Liver (tissue), 9 donors: ENCODE data around the gene ADRA2B. TPM values are rescaled to one million over a fixed set of nuclear protein-coding genes. Genes with fewer than 3 reads are reported as not detected.

Experiments
- DNase-seq: peaks from one replicate; pipeline ENCODE4 v3.0.0-alpha.2; 2017; ENCODE audit warnings: low spot score
- H3K27ac ChIP-seq, 2 donors: one replicate each; pipeline ENCODE4 v1.7.0; 2013; ENCODE audit warnings: inconsistent platforms in 2 of 2, low read length in 2 of 2, control low read depth in 1 of 2, low read depth in 1 of 2, mild to moderate bottlenecking in 1 of 2
- H3K27me3 ChIP-seq, 4 donors: one replicate each; pipeline versions ENCODE4 v1.6.1 to v1.7.0; 2013; ENCODE audit warnings: low read length in 3 of 4, inconsistent platforms in 1 of 4, mild to moderate bottlenecking in 1 of 4, moderate library complexity in 1 of 4; ENCODE audit not compliant: control insufficient read depth in 4 of 4, insufficient read depth in 4 of 4
- H3K36me3 ChIP-seq, 4 donors: one replicate each; pipeline versions ENCODE4 v1.6.1 to v1.7.0; 2013; ENCODE audit warnings: low read length in 3 of 4, mild to moderate bottlenecking in 3 of 4, low read depth in 1 of 4, moderate library complexity in 1 of 4; ENCODE audit not compliant: control insufficient read depth in 4 of 4, insufficient read depth in 3 of 4
- H3K4me1 ChIP-seq, 4 donors: one replicate each; pipeline versions ENCODE4 v1.6.1 to v1.7.0; 2013; ENCODE audit warnings: low read length in 3 of 4, mild to moderate bottlenecking in 3 of 4, moderate library complexity in 1 of 4; ENCODE audit not compliant: control insufficient read depth in 4 of 4, insufficient read depth in 4 of 4
- H3K4me3 ChIP-seq, 3 donors: one replicate each; pipeline versions ENCODE4 v1.6.1 to v1.7.0; 2013; ENCODE audit warnings: low read length in 3 of 3, control low read depth in 1 of 3, low read depth in 1 of 3, mild to moderate bottlenecking in 1 of 3
- H3K9ac ChIP-seq, 2 donors: one replicate each; pipeline ENCODE4 v1.7.0; 2013; ENCODE audit warnings: low read length in 2 of 2, mild to moderate bottlenecking in 2 of 2, moderate library complexity in 2 of 2, control low read depth in 1 of 2, low read depth in 1 of 2
- H3K9me3 ChIP-seq, 4 donors: one replicate each; pipeline versions ENCODE4 v1.6.1 to v1.7.0; 2013; ENCODE audit warnings: low read length in 3 of 4; ENCODE audit not compliant: control insufficient read depth in 4 of 4
- EGR1 ChIP-seq, 2 donors: IDR thresholded peaks; 2 replicates each; pipeline ENCODE4 v1.6.1; 2016 to 2018; ENCODE audit warnings: antibody characterized with exemption in 2 of 2, low read depth in 2 of 2
- FOXA1 ChIP-seq: IDR thresholded peaks from 2 replicates; pipeline ENCODE4 v1.6.1; 2016; ENCODE audit warnings: antibody characterized with exemption
- FOXA2 ChIP-seq: IDR thresholded peaks from 2 replicates; pipeline ENCODE4 v1.6.1; 2016; ENCODE audit warnings: antibody characterized with exemption
- GABPA ChIP-seq, 2 donors: IDR thresholded peaks in 1 of 2; conservative IDR thresholded peaks in 1 of 2; 2 replicates each; pipeline ENCODE4 v1.6.1; 2016; ENCODE audit warnings: antibody characterized with exemption in 2 of 2, mild to moderate bottlenecking in 1 of 2, moderate library complexity in 1 of 2
- HNF4A ChIP-seq, 2 donors: conservative IDR thresholded peaks; 2 replicates each; pipeline ENCODE4 v1.6.1; 2016; ENCODE audit warnings: antibody characterized with exemption in 2 of 2, mild to moderate bottlenecking in 2 of 2
- HNF4G ChIP-seq: IDR thresholded peaks from 2 replicates; pipeline ENCODE4 v1.6.1; 2016; ENCODE audit warnings: antibody characterized with exemption
- JUND ChIP-seq, 2 donors: IDR thresholded peaks; 2 replicates each; pipeline ENCODE4 v1.6.1; 2016; ENCODE audit warnings: antibody characterized with exemption in 2 of 2
- NR2F2 ChIP-seq: IDR thresholded peaks from 2 replicates; pipeline ENCODE4 v1.6.1; 2016; ENCODE audit warnings: antibody characterized with exemption
- RAD21 ChIP-seq, 2 donors: IDR thresholded peaks; 2 replicates each; pipeline ENCODE4 v1.6.1; 2016; ENCODE audit warnings: antibody characterized with exemption in 2 of 2, mild to moderate bottlenecking in 2 of 2
- RXRA ChIP-seq, 2 donors: IDR thresholded peaks; 2 replicates each; pipeline ENCODE4 v1.6.1; 2017 to 2018; ENCODE audit warnings: antibody characterized with exemption in 2 of 2, mild to moderate bottlenecking in 1 of 2
- SP1 ChIP-seq: IDR thresholded peaks from 2 replicates; pipeline ENCODE4 v1.6.1; 2018; ENCODE audit warnings: antibody characterized with exemption, mild to moderate bottlenecking
- TAF1 ChIP-seq: conservative IDR thresholded peaks from 2 replicates; pipeline ENCODE4 v1.6.1; 2016; ENCODE audit warnings: antibody characterized with exemption, mild to moderate bottlenecking
- YY1 ChIP-seq: IDR thresholded peaks from 2 replicates; pipeline ENCODE4 v1.6.1; 2016; ENCODE audit warnings: antibody characterized with exemption, mild to moderate bottlenecking
- WGBS: extraction: QIAGEN DNeasy Blood & Tissue Kit; methylation state at CpG from one replicate; pipeline ENCODE4 v1.1.7; 2013; 5-methylcytosine and 5-hydroxymethylcytosine counted together
- polyA plus RNA-seq, 2 donors: library from polyadenylated mRNA; stranded (reverse) in 1 of 2; unstranded in 1 of 2; fragments of 200-250 nt in 1 of 2; fragments of >200 nt in 1 of 2; fragmentation: Nextera tagmentation in 1 of 2; extraction: Ambion mirVana in 1 of 2; gene quantifications; one replicate each; pipeline versions ENCODE4 v1.2.1 to v1.2.3, GENCODE V29; 2013 to 2015
- total RNA-seq, 2 donors: library from RNA; depleted of rRNA; stranded (reverse); fragments of >200 nt; gene quantifications; one replicate each; pipeline ENCODE4 v1.2.3, GENCODE V29; 2014
- TF ChIP-seq, protein P1 (sequence below): IDR thresholded peaks from 2 replicates; pipeline ENCODE4 v1.6.1; 2016; ENCODE audit warnings: antibody characterized with exemption
- TF ChIP-seq, protein P2 (sequence below): IDR thresholded peaks from 2 replicates; pipeline ENCODE4 v1.6.1; 2016; ENCODE audit warnings: antibody characterized with exemption, mild to moderate bottlenecking
- TF ChIP-seq, protein P3 (sequence below): IDR thresholded peaks from 2 replicates; pipeline ENCODE4 v1.6.1; 2016; ENCODE audit warnings: antibody characterized with exemption
- TF ChIP-seq, protein P4 (sequence below): IDR thresholded peaks from 2 replicates; pipeline ENCODE4 v1.6.1; 2016; ENCODE audit warnings: antibody characterized with exemption
- TF ChIP-seq, protein P5 (sequence below): fragments of 150-350 bp; IDR thresholded peaks from 2 replicates; pipeline ENCODE4 v1.5.1; 2017; ENCODE audit warnings: improper control_type of control experiment, low read depth, low read length; ENCODE audit not compliant: missing input control
- donor health status: healthy.
- donor health status: healthy.
- donor health status: healthy.
- donor health status: healthy.
- donor health status: healthy.

Gene ADRA2B
- total and polyA plus RNA-seq, 4 donors = 1.3 to 8.6 (median 3.0) TPM

DNA sequence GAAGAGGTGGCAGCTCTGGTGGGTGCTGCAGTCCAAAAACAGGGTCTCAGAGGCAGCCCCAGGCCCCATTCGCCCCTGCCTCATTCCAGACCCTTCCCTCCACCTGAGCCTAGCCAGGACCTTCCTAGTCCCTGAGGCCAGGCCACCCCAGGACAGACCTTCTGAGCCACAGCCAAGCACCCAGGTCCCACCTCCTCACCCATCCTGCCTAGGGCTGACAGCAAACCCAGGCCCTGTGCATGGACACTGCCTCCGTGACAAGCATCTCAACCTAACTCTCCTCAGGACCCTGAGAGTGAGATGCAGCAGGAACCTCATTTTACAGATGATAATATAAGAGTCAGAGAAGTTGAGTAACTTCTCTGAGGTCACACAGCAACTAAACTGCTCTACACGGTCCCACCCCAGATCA, 15.5 kb downstream of the ADRA2B start:
- 87% methylated on average over 3 of the region's 3 CpGs for WGBS
- H3K4me1 ChIP-seq = peaks cover 0 to 5% (median 2%) of the 10 kb centered on the region in 4 donors
- H3K9me3 ChIP-seq = peaks cover 0 to 10% (median 5%) of the 10 kb centered on the region in 4 donors
- TF ChIP-seq, protein P1, sequence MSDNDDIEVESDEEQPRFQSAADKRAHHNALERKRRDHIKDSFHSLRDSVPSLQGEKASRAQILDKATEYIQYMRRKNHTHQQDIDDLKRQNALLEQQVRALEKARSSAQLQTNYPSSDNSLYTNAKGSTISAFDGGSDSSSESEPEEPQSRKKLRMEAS = no peak
- TF ChIP-seq, protein P2, sequence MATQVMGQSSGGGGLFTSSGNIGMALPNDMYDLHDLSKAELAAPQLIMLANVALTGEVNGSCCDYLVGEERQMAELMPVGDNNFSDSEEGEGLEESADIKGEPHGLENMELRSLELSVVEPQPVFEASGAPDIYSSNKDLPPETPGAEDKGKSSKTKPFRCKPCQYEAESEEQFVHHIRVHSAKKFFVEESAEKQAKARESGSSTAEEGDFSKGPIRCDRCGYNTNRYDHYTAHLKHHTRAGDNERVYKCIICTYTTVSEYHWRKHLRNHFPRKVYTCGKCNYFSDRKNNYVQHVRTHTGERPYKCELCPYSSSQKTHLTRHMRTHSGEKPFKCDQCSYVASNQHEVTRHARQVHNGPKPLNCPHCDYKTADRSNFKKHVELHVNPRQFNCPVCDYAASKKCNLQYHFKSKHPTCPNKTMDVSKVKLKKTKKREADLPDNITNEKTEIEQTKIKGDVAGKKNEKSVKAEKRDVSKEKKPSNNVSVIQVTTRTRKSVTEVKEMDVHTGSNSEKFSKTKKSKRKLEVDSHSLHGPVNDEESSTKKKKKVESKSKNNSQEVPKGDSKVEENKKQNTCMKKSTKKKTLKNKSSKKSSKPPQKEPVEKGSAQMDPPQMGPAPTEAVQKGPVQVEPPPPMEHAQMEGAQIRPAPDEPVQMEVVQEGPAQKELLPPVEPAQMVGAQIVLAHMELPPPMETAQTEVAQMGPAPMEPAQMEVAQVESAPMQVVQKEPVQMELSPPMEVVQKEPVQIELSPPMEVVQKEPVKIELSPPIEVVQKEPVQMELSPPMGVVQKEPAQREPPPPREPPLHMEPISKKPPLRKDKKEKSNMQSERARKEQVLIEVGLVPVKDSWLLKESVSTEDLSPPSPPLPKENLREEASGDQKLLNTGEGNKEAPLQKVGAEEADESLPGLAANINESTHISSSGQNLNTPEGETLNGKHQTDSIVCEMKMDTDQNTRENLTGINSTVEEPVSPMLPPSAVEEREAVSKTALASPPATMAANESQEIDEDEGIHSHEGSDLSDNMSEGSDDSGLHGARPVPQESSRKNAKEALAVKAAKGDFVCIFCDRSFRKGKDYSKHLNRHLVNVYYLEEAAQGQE = no peak
- TF ChIP-seq FOXA1 = no peak
- TF ChIP-seq, protein P3, sequence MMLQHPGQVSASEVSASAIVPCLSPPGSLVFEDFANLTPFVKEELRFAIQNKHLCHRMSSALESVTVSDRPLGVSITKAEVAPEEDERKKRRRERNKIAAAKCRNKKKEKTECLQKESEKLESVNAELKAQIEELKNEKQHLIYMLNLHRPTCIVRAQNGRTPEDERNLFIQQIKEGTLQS = no peak
- no peak for TF ChIP-seq HNF4G
- TF ChIP-seq RAD21 (IDR thresholded peaks at IDR 0.05) = no peak
- TF ChIP-seq, protein P4, sequence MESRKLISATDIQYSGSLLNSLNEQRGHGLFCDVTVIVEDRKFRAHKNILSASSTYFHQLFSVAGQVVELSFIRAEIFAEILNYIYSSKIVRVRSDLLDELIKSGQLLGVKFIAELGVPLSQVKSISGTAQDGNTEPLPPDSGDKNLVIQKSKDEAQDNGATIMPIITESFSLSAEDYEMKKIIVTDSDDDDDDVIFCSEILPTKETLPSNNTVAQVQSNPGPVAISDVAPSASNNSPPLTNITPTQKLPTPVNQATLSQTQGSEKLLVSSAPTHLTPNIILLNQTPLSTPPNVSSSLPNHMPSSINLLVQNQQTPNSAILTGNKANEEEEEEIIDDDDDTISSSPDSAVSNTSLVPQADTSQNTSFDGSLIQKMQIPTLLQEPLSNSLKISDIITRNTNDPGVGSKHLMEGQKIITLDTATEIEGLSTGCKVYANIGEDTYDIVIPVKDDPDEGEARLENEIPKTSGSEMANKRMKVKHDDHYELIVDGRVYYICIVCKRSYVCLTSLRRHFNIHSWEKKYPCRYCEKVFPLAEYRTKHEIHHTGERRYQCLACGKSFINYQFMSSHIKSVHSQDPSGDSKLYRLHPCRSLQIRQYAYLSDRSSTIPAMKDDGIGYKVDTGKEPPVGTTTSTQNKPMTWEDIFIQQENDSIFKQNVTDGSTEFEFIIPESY = no peak
- TF ChIP-seq RXRA (IDR thresholded peaks at IDR 0.05) = no peak
- no peak for TF ChIP-seq HNF4A (conservative IDR thresholded peaks at IDR 0.05)
- TF ChIP-seq YY1 = no peak
- TF ChIP-seq FOXA2 = no peak
- no peak for TF ChIP-seq SP1
- TF ChIP-seq TAF1 = no peak
- no peak for TF ChIP-seq JUND (IDR thresholded peaks at IDR 0.05)
- TF ChIP-seq, protein P5, sequence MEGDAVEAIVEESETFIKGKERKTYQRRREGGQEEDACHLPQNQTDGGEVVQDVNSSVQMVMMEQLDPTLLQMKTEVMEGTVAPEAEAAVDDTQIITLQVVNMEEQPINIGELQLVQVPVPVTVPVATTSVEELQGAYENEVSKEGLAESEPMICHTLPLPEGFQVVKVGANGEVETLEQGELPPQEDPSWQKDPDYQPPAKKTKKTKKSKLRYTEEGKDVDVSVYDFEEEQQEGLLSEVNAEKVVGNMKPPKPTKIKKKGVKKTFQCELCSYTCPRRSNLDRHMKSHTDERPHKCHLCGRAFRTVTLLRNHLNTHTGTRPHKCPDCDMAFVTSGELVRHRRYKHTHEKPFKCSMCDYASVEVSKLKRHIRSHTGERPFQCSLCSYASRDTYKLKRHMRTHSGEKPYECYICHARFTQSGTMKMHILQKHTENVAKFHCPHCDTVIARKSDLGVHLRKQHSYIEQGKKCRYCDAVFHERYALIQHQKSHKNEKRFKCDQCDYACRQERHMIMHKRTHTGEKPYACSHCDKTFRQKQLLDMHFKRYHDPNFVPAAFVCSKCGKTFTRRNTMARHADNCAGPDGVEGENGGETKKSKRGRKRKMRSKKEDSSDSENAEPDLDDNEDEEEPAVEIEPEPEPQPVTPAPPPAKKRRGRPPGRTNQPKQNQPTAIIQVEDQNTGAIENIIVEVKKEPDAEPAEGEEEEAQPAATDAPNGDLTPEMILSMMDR = no peak
- TF ChIP-seq NR2F2 = no peak
- TF ChIP-seq GABPA (IDR thresholded peaks at IDR 0.05 in 1 of 2, conservative IDR thresholded peaks at IDR 0.05 in 1 of 2) = no peak
- TF ChIP-seq EGR1 (IDR thresholded peaks at IDR 0.05; ENCODE audit: low read depth in 2 of 2) = no peak
- H3K27ac ChIP-seq = no peak overlapping the region
- H3K4me3 ChIP-seq = no peak overlapping the region
- no peak overlapping the region for H3K9ac ChIP-seq
- no peaks in the 10 kb centered on the region for H3K27me3 ChIP-seq
- DNase-seq = no peak
- H3K36me3 ChIP-seq = no peaks in the 10 kb centered on the region
